Activated gamma-delta T cell treated with Interleukin-2 at 50 U/mL for 16 hours (primary cell): Measurements from ENCODE around the gene SLC4A3.

Experiments used
- DNase-seq: peaks from one replicate; pipeline ENCODE4 v3.0.0-alpha.2; 2020

The SLC4A3 gene, protein sequence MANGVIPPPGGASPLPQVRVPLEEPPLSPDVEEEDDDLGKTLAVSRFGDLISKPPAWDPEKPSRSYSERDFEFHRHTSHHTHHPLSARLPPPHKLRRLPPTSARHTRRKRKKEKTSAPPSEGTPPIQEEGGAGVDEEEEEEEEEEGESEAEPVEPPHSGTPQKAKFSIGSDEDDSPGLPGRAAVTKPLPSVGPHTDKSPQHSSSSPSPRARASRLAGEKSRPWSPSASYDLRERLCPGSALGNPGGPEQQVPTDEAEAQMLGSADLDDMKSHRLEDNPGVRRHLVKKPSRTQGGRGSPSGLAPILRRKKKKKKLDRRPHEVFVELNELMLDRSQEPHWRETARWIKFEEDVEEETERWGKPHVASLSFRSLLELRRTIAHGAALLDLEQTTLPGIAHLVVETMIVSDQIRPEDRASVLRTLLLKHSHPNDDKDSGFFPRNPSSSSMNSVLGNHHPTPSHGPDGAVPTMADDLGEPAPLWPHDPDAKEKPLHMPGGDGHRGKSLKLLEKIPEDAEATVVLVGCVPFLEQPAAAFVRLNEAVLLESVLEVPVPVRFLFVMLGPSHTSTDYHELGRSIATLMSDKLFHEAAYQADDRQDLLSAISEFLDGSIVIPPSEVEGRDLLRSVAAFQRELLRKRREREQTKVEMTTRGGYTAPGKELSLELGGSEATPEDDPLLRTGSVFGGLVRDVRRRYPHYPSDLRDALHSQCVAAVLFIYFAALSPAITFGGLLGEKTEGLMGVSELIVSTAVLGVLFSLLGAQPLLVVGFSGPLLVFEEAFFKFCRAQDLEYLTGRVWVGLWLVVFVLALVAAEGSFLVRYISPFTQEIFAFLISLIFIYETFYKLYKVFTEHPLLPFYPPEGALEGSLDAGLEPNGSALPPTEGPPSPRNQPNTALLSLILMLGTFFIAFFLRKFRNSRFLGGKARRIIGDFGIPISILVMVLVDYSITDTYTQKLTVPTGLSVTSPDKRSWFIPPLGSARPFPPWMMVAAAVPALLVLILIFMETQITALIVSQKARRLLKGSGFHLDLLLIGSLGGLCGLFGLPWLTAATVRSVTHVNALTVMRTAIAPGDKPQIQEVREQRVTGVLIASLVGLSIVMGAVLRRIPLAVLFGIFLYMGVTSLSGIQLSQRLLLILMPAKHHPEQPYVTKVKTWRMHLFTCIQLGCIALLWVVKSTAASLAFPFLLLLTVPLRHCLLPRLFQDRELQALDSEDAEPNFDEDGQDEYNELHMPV

DNA sequence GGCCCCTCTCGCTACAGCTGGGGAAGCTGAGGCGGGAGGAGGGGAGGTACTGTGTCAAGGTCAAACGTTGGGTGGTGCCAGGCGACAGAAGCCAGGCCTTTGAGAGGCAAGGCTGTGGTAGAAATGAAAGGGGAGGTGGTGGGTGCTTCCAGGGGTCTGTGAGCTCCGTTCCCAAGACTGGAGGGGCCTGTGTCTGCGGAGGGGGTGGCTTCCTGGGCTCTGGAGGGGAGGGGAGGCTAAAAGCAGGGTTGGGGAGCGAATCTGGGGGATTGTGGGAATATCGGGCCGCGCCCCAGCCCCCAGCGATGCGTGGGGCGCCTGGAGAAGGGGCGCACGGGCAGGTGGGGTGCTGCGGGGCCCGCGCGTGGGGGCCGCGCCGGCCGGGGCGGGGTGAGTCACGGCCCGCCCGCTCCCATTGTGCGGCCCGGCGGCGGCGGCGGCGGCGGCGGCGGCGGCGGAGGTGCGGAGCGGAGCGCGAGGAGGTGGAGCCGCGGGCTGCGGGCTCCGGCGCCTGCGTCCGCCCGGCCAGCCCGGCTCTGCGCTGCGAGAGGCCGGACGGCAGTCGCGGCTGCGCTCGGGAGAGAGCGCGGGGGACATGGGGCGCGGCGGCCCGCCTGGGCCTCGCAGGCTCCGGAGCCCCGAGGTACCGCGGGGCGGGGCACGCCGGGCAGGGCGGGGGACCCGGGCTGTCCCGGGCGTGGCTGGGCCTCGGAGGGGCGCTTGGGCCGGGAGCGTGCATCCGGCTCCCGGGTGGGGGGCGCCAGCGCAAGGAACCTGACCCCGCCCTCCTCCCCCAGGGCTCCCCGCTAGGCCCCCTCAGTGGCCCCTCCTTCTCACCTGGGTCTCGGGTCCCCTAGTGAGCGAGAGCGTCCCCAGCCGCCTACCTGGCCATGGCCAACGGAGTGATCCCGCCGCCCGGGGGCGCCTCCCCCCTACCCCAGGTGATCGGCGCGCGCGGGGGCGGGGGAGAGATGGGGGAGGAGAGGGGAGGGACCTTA lies at the start of gene SLC4A3:
Gene SLC4A3, plus strand, starts transcription at position 528 of the 998 bp plus-strand sequence. Its CDS starts 363 bp downstream, at position 891.
- no peak for DNase-seq

DNA sequence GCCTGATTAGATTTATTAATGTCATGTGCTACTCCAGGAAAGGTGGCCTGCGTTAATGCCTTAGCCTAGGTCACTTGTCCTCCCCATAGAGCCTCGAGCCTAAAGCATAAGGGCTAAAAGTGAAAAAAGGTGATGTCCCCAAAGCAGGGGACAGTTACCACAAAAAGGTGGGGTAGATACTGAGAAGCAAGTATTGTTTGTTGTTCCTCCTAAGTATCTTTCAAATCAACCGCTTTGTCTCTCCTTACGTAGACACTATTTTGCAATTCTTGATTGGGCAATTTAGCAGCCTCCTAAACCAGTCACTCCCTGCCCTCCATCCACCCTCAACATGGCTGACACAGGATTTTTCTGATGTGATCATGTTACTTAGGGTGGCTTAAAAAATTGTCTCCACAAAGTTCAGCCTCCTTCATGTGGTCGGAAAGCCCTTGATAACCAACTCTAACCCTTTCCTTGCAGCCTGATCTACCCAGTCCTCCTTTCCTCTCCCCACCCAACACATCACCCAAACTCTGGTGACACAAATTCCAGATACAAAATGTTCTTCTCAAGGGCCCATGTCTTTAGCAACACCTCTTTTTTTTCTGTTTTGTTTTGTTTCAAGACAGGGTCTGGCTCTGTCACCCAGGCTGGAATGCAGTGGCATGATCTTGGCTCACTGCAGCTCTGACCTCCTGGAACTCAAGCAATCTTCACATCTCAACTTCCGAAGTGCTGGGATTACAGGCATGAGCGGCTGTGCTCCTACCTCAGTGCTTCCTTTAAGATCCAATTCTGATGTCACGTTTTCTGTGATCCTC lies 48.4 kb upstream of the SLC4A3 start:
- no peak for DNase-seq

DNA sequence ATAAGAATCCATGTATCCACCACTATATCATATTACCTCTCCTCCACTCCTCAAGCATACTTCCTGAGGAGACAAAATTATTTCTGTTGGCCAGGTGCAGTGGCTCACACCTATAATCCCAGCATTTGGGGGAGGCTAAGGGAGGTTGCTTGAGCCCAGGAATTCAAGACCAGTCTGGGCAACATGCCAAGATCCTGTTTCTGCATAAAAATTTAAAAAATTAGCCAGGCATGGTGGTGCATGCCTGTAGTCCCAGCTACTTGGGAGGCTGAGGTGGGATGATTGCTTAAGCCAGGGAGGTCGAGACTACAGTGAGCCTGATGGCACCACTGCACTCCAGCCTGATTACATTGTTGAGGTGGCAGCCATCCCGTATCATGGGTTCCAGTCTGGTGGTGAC lies 46.1 kb upstream of the SLC4A3 start:
- no peak for DNase-seq

DNA sequence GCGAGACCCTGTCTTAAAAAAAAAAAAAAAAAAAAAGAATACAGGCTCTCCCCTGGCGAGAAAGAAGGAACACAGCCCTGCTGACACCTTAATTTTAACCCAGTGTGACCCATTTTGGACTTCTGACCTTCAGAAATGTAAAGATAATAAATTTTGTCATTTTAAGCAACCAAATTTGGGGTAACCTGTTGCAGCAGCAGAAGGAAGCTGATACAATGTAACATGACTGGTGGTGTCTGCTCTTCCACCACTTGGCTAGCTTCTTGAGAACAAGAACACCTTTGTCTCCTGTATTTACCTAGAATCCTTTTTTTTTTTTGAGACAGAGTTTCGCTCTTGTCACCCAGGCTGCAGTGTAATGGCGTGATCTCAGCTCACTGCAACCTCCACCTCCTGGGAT lies 36.3 kb upstream of the SLC4A3 start:
- no peak for DNase-seq

DNA sequence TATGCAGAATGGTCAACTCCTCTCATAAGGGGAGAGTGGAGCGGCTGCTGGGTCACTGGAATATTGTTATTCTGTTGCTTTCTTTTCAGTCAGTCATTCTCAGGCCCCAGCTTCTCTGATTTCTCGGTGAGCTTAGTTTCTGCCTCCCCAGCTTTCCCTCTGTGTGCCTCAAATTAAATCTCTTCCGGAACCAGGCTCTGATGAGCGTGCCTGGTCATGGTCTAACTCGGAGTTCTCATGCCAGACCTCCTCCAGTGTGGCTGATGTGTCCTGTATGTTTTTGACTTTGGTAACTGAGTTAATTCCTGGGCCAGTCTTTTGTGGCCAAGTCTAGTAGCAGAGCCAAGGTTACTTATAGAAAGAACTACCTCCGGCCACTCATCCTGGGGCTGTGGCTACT lies 34.7 kb upstream of the SLC4A3 start:
- no peak for DNase-seq

DNA sequence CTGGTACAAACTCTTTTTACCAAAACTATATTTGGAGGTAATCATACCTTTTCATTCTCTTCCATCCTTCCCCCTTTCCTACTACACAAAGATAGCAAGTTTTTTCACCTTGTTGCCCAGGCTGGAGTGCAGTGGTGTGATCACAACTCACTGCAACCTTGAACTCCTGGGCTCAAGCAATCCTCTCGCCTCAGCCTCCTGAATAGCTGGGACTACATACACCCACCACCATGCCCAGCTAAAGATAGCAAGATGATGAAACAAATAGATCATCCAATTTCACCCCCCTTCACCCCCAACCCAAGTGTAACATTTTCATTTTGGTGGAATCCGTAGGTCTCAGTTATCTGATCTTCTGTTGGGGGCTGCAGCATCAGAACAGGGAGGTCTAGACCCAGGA lies 34.3 kb upstream of the SLC4A3 start:
- DNase-seq: no peak

DNA sequence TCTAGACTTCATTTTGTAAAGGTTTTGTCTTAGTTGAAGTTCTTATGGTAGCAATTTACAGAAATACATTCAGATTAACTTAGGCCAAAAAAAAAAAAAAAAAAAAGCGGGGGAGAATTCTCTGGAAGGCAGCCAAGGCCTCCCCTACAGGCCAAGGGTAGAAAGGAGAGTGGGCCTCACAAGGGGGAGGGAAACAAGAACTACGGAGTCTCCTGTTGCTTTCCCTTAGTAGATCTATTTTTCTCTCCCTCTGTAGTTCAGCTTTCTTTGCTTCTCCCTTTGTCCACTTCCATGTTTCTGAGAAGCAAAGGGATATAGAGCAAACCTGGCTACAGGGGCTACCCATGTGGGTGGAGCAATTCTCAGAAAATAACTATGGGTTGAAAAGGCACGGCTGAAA lies 32.2 kb upstream of the SLC4A3 start:
- DNase-seq: no peak

DNA sequence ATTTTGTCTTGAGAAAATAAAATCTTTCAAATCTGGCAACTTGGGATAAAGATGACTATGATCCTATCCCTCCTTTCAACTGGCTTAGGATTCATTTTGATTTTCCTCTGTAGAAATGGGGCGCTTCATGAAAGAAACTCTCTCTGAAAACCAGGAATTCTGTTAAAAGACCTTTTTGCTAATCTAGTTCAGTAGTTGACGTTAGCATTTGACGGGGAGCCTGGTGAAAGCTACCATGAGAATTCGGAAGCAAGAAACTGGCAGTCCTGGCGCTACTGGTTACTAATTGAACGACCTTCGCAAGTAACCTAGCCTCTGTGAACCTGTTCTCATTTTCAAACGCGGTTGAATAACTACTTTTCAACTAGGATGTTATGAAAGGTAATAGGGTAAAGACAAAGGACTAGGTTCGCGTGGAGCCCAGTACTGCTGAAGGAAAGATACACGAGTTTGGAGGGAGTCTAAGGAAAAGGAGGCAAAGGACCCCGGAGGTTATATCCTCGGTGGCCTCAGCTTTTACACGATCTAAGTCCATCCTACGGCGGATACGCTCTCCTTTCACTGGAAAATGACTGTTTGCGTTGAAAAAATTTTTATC lies 30.4 kb upstream of the SLC4A3 start:
- DNase-seq: no peak

DNA sequence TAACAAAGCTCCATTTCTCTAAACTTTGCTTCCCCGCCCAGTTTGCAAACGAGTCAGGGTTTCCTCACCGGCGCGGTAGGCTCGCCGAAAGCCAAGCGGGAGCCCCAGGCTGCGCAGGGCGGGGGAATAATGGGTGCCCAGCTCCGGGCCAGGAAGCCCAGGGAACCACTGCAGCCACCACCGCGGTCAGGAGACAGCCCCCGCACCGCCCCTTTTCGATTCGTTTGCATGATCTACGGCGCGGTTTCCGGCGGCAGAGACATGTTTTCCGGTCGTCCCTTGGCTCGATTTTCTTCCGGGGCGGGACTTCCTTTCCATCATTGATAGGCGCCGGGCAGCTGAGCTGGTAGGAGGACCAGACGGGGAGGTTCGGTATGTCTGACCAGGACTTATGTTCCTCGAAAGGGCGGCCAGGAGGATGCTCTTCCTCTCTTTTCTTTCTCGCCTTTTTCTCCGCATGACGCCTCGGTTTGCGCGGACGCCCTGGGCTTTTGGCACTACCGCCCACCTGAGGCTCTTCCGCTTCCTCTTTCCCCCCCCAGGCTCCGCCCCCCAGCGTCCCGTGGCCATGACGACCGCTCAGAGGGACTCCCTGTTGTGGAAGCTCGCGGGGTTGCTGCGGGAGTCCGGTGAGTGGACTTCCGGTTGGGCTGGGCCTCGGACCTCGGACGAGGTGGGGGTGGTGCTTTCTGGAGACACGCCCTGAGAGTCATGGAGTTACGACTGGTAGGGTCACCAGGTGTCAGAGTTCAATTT lies 29.7 kb upstream of the SLC4A3 start, which contains the start of gene STK11IP:
Gene STK11IP, plus strand, starts transcription at position 306 of the 756 bp plus-strand sequence. Its CDS starts 263 bp downstream, at position 569.
- DNase-seq: peak; percentile 90

DNA sequence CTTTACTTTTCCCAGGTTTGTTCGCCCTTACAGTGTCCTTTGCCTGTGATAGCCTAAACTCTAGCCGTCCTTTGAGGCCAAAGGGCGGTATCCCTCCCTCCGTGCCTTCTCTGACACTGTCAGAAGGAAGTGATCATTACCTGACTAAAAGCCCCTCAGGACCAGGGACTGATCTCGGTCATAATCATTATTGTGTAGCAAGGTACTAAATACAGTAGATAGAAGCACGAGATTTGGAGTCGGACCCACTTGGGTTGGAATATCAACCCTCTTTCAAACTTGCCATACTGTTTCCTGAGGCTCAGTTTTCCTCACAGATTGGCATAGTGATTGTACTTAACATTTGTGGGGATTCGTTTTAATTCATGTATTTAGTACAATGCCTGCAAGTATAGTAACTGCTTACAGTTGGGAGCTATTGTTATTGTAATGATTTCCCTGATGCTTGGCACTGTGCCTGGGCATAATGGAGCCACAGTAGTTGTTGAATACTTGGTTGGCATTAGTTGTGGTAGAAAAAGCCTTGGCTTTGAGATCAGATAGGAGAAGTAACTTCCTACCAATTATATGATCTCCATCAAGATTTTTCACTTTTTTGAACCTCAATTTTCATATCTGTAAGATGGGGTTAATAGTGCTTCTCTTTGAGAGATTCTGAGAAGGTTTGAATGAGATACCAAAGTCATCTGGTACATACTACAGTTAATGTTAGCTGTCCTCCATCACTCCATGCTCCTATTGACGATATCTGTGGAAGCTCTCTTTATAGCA lies 28.9 kb upstream of the SLC4A3 start:
- no peak for DNase-seq

DNA sequence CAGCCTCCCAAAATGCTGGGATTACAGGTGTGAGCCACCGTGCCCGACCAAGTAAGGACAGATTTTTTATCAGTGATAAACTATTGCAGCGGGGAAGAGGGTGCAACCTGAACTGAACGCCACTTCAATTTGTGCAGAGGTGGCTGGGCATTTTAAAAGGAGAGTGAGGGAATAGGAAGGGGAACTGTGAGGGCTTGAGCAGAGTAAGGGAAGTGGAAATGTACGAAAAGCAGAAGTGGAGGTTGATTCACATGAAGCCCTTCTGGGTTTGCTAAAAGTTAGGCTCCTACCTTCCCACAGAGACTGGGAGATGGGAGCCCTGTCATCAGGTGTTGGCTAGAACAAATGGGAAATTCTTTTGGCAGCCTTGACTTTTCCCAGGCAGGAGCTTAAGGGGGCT lies 23.7 kb upstream of the SLC4A3 start:
- DNase-seq: no peak

DNA sequence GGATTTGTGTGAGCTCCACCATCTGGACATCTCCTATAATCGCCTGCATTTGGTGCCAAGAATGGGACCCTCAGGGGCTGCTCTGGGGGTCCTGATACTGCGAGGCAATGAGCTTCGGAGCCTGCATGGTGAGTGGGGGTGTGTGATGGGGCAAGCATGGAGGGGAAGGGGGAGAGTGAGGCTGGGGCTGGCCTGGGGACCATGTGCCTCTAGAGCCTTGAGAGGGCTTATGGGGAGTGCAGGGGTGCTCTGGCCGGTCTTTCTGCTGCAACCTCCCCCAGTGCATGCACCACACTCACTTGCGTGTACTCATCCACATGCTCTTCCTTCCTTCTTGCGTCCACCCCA lies 21.8 kb upstream of the SLC4A3 start:
- DNase-seq: no peak

DNA sequence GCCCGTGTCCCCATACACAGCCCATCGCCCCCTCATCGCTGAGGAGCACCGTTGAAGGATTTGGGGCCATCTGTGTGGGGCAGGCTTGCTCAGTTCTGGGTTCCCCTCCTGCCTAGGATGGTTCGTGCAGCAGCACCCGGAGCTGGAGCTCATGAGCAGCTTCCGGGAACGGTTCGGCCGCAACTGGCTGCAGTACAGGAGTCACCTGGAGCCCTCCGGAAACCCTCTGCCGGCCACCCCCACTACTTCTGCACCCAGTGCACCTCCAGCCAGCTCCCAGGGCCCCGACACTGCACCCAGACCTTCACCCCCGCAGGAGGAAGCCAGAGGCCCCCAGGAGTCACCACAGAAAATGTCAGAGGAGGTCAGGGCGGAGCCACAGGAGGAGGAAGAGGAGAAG lies 19.5 kb upstream of the SLC4A3 start:
- no peak for DNase-seq

DNA sequence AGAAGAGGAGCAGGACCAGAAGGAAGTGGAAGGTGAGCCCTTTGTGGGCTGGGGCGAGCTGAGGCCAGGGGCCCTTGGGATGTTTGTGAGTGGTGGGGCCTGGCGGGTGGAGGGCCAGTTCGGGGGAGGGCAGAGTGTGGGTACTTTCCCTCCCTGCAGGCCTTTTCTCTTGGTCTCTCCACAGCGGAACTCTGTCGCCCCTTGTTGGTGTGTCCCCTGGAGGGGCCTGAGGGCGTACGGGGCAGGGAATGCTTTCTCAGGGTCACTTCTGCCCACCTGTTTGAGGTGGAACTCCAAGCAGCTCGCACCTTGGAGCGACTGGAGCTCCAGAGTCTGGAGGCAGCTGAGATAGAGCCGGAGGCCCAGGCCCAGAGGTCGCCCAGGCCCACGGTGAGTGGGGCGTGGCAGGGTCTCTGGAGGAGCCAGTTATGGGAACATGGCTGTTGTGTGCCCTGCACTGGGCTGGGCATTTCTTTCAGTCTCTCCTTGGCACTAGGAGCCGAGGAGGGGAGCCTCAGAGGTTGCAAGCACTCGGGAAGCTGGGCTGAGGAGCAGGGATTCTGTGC lies 18.9 kb upstream of the SLC4A3 start:
- no peak for DNase-seq

DNA sequence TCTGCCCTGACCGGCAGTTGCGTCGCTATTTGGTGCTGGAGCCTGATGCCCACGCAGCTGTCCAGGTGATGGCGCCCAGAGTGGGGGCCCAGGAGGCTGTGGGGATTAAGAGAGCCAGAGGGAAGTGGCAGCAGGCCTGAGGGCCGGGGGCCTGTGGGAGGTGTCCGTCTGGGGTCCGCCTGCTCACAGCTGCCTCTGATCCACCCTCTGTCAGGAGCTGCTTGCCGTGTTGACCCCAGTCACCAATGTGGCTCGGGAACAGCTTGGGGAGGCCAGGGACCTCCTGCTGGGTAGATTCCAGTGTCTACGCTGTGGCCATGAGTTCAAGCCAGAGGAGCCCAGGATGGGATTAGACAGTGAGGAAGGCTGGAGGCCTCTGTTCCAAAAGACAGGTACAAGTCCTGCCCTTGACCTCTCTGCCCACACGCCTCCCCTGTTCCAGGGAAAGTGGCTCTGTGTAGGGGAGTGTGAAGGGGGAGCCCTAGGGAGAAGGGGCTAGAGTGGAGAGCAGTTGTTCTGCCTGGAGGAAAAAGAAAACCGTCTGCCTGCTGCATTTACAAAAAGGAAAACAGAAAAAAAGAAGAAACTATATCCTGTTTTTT lies 18.2 kb upstream of the SLC4A3 start:
- DNase-seq: no peak

DNA sequence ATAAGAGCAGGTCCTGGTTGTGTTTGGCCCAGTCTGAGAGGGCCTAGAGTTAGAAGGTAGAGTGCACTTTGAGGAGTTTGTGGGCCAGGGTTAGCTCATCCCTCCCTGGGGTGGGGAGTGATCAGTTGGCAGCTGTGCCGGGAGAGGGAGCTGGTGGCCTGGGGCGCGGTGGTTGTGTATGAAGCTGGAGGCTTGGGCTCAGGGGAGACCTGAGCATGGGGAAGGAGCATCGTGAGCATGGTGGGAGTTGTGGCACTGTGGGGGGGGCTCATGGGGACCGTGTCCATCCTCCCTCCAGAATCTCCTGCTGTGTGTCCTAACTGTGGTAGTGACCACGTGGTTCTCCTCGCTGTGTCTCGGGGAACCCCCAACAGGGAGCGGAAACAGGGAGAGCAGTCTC lies 16.1 kb upstream of the SLC4A3 start:
- no peak for DNase-seq

DNA sequence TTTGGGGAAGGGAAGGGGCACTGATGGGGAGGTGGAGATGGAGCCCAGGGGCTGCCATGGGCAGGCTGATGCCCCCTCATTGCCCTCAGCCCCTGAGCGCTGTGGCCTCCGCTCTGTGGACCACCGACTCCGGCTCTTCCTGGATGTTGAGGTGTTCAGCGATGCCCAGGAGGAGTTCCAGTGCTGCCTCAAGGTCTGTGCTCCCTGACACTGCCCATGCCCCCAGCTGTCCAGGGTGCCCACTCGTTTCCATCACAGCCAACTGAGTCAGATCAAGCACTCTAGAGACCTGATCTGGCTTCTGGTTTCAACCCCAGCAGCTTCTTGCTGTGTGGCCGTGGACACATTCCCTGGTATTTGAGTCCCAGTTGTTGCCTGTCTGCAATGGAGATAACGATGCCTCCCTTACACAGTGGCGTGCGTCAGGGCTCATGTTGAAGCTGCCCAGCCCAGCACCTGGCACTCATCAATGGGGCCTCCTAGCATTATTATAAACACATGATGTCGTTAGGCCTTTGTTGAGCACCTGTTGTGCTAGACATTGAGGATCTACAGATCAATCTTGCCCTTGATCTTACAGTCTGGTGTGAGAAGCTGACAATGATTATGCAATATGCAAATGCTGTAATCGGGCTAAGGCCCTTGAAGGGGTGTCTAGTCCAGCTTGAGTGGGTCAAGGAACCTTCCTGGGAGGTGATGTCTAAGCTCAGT lies 15.4 kb upstream of the SLC4A3 start:
- DNase-seq: no peak
